Muscle of leg (tissue), 11 donors: ENCODE results near the gene HMG20B. TPM values are rescaled to one million over a fixed set of nuclear protein-coding genes. Genes with fewer than 3 reads are reported as not detected.
A peak's percentile ranks its signal among the peaks of the same experiment; 100 is the strongest.

Source experiments
- DNase-seq: peaks from one replicate; pipeline ENCODE4 v3.0.0; 2013
- H3K27ac ChIP-seq: one replicate; pipeline ENCODE4 v1.5.1; 2013; ENCODE audit warnings: mild to moderate bottlenecking, low read length, control low read depth
- H3K27me3 ChIP-seq: one replicate; pipeline ENCODE4 v1.6.1; 2013; ENCODE audit warnings: low read length; ENCODE audit not compliant: control insufficient read depth, insufficient read depth
- H3K36me3 ChIP-seq: one replicate; pipeline ENCODE4 v1.6.1; 2013; ENCODE audit warnings: low read length; ENCODE audit not compliant: control insufficient read depth, insufficient read depth
- H3K4me1 ChIP-seq: one replicate; pipeline ENCODE4 v1.6.1; 2013; ENCODE audit warnings: low read length; ENCODE audit not compliant: control insufficient read depth, insufficient read depth
- H3K4me3 ChIP-seq: one replicate; pipeline ENCODE4 v1.5.1; 2013; ENCODE audit warnings: low read length, control low read depth
- H3K9me3 ChIP-seq: replicated peaks from 2 replicates; pipeline ENCODE4 v1.6.1; 2013; ENCODE audit warnings: low read depth, low read length; ENCODE audit not compliant: control insufficient read depth
- WGBS: methylation state at CpG from one replicate; pipeline ENCODE4 v1.1.5; 2013; ENCODE audit warnings: missing lambda C conversion rate; ENCODE audit not compliant: insufficient coverage; 5-methylcytosine and 5-hydroxymethylcytosine counted together
- polyA plus RNA-seq, 8 donors: library from polyadenylated mRNA; unstranded; fragments of 120-200 nt; gene quantifications; one replicate each; pipeline versions ENCODE4 v1.2.1 to v1.2.3, GENCODE V29; 2013; ENCODE audit warnings: inconsistent platforms in 1 of 8, low replicate concordance in 1 of 8; ENCODE audit not compliant: insufficient read length in 8 of 8, insufficient read depth in 1 of 8
- total RNA-seq: library from RNA; stranded (reverse); fragments of 120-200 nt; gene quantifications from one replicate; pipeline ENCODE4 v1.2.4, GENCODE V29; 2013

HMG20B gene
- total and polyA plus RNA-seq, 9 donors: 34.2 to 47.7 (median 39.9) TPM

DNA sequence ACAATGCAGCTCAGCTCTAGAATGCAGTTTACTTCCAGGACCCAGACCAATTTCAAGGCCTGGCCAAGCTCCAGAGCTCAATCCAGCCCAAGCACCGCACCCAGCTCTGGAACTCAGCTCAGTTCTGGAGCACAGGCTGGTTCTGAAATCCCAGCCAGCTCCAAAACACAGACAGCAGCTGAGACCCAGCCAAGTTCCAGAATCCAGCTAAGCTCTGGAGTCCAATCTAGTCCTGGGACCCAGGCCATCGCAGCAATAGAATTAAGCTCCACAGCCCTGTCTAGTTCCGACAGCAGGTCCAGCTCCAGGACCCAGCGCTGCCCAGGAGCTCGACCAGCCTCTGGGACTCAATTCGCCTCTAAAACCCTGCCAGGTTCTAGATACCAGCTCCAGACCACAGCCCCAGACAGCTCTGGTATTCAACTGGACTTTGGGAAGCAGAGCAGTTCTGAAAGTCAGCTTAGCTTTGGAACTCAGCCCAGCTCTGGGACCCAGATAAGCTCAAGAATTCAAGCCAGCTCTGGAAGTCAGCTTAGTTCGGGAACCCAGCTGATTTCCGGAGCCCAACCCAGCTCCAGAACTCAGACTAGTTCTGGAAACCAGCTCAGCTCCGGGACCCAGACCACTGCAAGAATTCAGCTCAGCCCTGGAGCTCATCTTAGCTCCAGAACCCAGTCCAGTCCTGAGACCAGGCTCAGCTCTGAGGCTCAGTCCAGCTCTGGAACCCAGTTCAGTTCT, 19.3 kb downstream of the HMG20B start:
- H3K9me3 ChIP-seq: no peaks in the 10 kb centered on the region
- WGBS: 81% methylated on average over 9 of the region's 9 CpGs
- no peak for DNase-seq
- H3K36me3 ChIP-seq: no peaks in the 10 kb centered on the region
- H3K27ac ChIP-seq: no peak overlapping the region
- peaks cover 11% of the 10 kb centered on the region for H3K27me3 ChIP-seq
- no peak overlapping the region for H3K4me3 ChIP-seq
- H3K4me1 ChIP-seq: no peaks in the 10 kb centered on the region

DNA sequence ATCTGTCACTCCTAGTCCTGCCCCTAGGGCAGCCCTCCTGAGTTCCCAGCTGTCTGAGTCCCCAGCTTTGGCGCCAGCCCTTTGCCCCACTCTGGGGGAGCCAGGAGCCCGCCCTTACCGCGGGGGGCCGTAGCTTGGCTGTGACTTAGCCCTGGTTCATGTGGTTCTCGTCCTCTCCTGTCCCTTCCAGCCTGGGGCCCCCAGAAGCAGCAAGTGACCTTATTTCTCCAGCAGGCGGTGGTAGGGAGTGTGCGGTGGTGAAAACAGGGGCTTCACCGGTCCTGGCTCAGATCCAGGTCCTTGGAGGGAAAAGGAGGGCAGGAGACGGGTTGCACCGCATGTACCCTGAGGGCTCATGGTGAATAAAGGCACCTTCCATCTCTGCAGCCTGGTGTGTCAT, 20.4 kb downstream of the HMG20B start:
- 21% methylated on average over 7 of the region's 11 CpGs for WGBS
- H3K4me3 ChIP-seq: no peak overlapping the region
- no peak for DNase-seq

DNA sequence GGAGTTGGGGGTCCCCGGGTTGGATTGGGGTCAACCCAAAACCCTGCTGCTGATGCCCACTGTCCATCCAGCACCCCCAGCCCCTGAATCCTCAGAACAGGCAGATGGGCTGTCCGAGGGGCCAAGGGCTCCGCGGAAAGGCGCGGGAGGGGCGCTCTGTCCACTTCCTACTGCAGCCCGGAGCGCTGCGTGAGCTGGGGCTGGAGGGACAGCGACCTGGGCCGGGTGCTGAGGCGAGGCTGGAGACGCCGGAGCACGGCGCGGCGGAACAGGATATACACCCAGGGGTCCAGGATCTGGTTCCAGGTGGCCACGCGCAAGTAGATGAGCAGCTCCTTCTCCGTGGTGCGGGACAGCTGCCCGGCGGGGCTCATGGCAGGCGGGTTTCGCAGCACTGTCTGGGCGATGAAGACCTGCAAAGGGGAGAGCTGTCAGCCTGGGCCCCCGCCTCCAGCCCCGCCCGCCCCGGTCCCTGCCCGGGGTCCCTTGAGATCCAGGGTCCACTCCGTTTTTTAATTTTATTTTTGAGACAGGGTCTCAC, 22.8 kb downstream of the HMG20B start:
- no peaks in the 10 kb centered on the region for H3K9me3 ChIP-seq
- 65% methylated on average over 32 of the region's 34 CpGs for WGBS

More for the DNA sequence above, 20.4 kb downstream of the HMG20B start:
- H3K36me3 ChIP-seq: no peaks in the 10 kb centered on the region
- peaks cover 9% of the 10 kb centered on the region for H3K27me3 ChIP-seq
- no peaks in the 10 kb centered on the region for H3K4me1 ChIP-seq
- H3K27ac ChIP-seq: no peak overlapping the region
- H3K9me3 ChIP-seq: no peaks in the 10 kb centered on the region

DNA sequence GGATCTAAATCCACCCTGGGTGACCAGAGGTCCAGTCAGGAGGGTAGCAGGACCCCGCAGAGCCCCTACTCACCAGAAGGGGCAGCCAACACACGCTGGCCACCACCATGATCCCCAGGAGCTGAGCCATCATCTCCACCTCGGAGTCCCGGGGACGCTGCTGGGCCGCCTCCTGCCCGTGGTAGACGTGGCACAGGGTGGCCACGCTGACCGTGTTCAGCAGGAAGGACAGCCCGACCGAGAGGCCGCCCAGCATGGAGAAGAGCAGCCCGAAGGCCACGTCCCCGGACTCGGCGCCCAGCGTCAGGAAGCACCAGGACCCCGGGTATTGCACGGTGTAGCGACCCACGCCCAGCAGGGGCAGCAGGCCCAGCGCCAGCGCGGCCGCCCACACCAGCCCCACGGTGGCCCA, 27.0 kb downstream of the HMG20B start:
- no peaks in the 10 kb centered on the region for H3K36me3 ChIP-seq
- H3K4me1 ChIP-seq: peaks cover 4% of the 10 kb centered on the region
- WGBS: 86% methylated on average over 28 of the region's 28 CpGs
- H3K27ac ChIP-seq: no peak overlapping the region
- peak; percentile 0 for DNase-seq
- H3K27me3 ChIP-seq: peaks cover 5% of the 10 kb centered on the region
- H3K4me3 ChIP-seq: no peak overlapping the region
- H3K9me3 ChIP-seq: no peaks in the 10 kb centered on the region

More for the DNA sequence above, 22.8 kb downstream of the HMG20B start:
- H3K27me3 ChIP-seq: peaks cover 9% of the 10 kb centered on the region
- no peak overlapping the region for H3K27ac ChIP-seq
- no peak for DNase-seq
- H3K4me3 ChIP-seq: no peak overlapping the region
- H3K36me3 ChIP-seq: no peaks in the 10 kb centered on the region
- H3K4me1 ChIP-seq: no peaks in the 10 kb centered on the region

- H3K4me1 ChIP-seq: peaks cover 6% of the 10 kb centered on the region
These were observed 28.3 kb downstream of the HMG20B start for GRCh38 chr19:3601021-3601420.

GRCh38 chr19:3603121-3603811, 30.5 kb downstream of the HMG20B start:
- H3K4me3 ChIP-seq: no peak overlapping the region
- WGBS: 55% methylated on average over 23 of the region's 23 CpGs
- H3K27me3 ChIP-seq: peaks cover 37% of the 10 kb centered on the region
- no peak overlapping the region for H3K27ac ChIP-seq
- no peak for DNase-seq
- peaks cover 26% of the 10 kb centered on the region for H3K4me1 ChIP-seq
- H3K9me3 ChIP-seq: no peaks in the 10 kb centered on the region
- no peaks in the 10 kb centered on the region for H3K36me3 ChIP-seq

More at GRCh38 chr19:3601021-3601420, 28.3 kb downstream of the HMG20B start:
- no peaks in the 10 kb centered on the region for H3K36me3 ChIP-seq
- no peak overlapping the region for H3K4me3 ChIP-seq
- no peak overlapping the region for H3K27ac ChIP-seq
- peaks cover 15% of the 10 kb centered on the region for H3K27me3 ChIP-seq
- DNase-seq: no peak
- H3K9me3 ChIP-seq: no peaks in the 10 kb centered on the region
- 75% methylated on average over 8 of the region's 12 CpGs for WGBS

GRCh38 chr19:3604227-3604986, 31.7 kb downstream of the HMG20B start:
- DNase-seq: no peak
- no peak overlapping the region for H3K4me3 ChIP-seq
- 75% methylated on average over 23 of the region's 27 CpGs for WGBS
- H3K36me3 ChIP-seq: no peaks in the 10 kb centered on the region
- peaks cover 39% of the 10 kb centered on the region for H3K27me3 ChIP-seq
- H3K27ac ChIP-seq: no peak overlapping the region
- peaks cover 36% of the 10 kb centered on the region for H3K4me1 ChIP-seq
- H3K9me3 ChIP-seq: no peaks in the 10 kb centered on the region

DNA sequence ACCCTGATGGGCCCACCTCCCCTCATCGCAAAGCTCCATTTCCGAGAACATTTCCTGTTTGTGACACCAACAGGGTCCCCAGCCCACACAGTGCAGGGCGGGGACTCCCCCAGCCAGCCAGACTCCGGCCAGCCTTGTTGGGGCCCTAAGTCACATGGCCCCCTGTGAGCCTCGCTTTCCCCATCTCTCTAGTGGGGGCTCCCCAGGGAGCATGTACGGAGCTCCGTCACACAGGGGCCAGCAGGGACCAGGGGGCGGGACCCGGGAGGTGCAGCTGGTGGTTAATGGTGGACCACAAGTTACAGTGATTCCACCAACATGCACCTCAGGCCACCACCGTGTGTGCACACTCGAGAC, 32.2 kb downstream of the HMG20B start:
- Histone ChIP-seq H3K4me3 (no peak overlapping the region), H3K27me3 (peaks cover 39% of the 10 kb centered on the region), H3K27ac (no peak overlapping the region), H3K4me1 (peaks cover 38% of the 10 kb centered on the region), H3K36me3 (no peaks in the 10 kb centered on the region), H3K9me3 (no peaks in the 10 kb centered on the region)
- no peak for DNase-seq
- WGBS: 43% methylated on average over 5 of the region's 11 CpGs

- H3K9me3 ChIP-seq: no peaks in the 10 kb centered on the region
- DNase-seq: no peak
- no peak overlapping the region for H3K4me3 ChIP-seq
- H3K27ac ChIP-seq: no peak overlapping the region
- peaks cover 40% of the 10 kb centered on the region for H3K4me1 ChIP-seq
- no peaks in the 10 kb centered on the region for H3K36me3 ChIP-seq
- 60% methylated on average over 1 of the region's 3 CpGs for WGBS
- peaks cover 39% of the 10 kb centered on the region for H3K27me3 ChIP-seq
These were observed 32.6 kb downstream of the HMG20B start for GRCh38 chr19:3605361-3605760.

GRCh38 chr19:3605770-3606169, 33.0 kb downstream of the HMG20B start:
- H3K27ac ChIP-seq: no peak overlapping the region
- no peaks in the 10 kb centered on the region for H3K9me3 ChIP-seq
- DNase-seq: no peak
- H3K4me1 ChIP-seq: peaks cover 41% of the 10 kb centered on the region
- 50% methylated on average over 3 of the region's 5 CpGs for WGBS
- peak overlapping the region; percentile 34 for H3K4me3 ChIP-seq
- H3K27me3 ChIP-seq: peaks cover 39% of the 10 kb centered on the region
- no peaks in the 10 kb centered on the region for H3K36me3 ChIP-seq
